ENCODE measurements around the gene BPIFB4.

BPIFB4 gene

DNA sequence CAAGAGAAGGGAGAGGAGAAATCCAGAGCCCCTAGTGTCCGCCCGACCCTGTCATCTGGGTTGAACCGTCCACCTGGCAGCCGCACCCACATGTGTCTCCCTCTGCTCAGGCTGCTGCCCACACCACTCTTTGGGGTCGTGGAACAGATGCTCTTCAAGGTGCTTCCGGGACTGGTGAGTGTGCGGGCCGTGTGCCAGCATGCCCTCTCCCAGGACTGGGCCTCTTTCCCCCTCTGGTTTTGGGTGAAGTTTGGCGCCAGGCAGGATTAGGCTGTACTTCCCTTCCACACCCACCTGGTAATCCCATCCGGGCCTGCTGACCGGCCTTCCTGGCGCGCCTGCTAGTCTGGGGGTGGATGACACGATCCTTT, 17.8 kb upstream of the BPIFB4 start:
- no peak for DNase-seq (ENCODE audit: low spot score)

DNA sequence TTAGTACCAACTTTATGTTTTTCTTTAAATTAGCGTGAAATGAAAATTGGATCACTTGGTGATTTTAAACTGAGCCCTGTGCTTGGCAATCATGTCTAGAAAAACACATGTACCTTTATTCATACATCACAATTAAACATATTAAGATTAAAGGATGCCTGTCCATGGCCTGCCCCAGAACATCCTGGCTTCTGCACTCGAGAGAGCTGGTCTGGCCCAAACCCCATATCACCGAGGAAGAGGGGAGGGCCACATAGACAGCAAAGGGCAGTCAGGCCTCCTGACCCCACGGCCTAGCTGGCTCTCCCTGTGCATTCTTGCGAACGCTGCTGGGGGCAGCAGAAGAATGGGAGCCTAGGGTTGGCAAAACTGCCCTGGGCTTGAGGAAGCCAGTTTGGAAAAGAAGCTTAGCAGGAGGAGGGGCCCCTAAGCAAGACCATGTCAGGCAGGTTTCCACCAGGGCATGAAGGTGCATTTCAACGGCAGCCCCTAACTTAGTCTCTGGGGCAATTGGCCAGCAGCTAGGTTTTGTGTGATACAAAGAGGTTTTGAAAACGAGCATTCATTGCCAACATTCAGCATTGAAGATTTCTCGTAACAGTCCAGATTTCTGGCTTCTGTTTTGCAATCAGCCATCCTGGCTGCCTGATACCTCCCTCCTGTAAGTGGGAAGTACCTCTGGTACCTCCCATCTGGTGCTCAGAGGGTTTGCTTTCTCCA, 17.2 kb upstream of the BPIFB4 start:
- no peak for DNase-seq (ENCODE audit: low spot score)

GRCh38 chr20:33062825-33063149, 16.7 kb upstream of the BPIFB4 start:
- DNase-seq (ENCODE audit: low spot score), result no peak

DNA sequence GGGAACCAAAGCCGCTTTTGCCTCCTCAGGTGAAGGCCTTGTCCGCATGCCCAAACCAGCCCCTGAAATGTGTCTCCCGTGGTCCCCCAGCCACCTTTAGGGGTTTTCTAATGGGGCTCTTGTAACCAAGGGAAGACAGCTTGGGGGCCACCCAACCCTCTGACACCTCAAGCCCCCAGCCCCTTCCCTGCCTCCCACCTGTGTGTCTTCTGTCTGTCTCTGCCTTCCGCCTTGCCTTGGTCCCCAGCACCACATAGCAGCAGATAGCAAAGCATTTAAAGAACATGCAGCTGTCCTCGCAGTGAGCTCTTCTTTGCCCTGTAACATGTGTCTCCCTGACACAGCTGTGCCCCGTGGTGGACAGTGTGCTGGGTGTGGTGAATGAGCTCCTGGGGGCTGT, 16.2 kb upstream of the BPIFB4 start:
- no peak for DNase-seq (ENCODE audit: low spot score)

DNA sequence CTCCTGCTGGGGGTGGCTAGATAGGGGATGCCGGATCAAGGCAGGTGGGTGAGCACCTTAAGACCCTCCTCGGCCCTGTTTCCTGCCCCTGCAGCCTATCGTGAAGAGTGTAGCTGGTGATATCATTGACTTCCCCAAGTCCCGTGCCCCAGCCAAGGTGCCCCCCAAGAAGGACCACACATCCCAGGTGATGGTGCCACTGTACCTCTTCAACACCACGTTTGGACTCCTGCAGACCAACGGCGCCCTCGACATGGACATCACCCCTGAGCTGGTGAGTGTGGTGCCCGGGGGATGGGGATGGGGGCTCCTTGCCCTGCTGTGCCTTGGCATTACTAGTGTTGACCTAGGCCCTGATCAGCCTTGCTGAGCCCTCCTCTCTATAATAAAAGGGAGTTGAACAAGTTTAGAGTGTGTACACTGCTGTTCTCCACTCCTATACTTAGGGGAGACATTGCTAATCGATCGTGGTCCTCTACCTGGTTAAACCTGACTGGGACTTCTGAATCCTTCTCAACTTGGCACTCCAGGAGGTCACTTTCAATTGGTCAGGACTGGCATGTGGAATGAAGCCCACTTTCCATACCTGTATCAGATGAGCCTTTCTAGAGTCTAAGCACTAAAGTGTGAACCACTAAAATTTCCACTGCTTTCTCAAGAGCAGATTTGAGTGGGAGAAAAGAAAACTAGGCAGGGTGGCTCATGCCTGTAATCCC, 14.7 kb upstream of the BPIFB4 start:
- DNase-seq (ENCODE audit: low spot score), result no peak

DNA sequence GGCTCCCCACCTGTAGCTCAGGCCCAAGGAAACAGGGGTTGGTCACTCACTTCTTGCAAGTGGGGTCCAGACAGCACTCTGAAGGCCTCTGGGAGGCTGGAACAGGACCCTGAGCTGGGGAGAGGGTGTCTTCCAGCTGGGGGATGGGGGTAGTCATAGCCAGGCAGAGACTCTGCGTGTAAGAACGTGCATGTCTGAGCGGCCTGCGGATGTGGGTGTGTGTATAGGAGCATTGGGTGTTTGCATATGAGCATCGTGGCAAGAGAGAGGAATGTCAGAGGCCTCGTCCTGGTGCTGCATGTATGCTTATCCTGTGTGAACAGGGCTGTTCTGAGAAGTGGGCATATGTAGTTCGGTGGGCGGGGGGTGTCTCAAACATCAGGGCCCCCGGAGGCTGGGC, 13.7 kb upstream of the BPIFB4 start:
- DNase-seq (ENCODE audit: low spot score), result no peak

GRCh38 chr20:33067806-33068205, 11.6 kb upstream of the BPIFB4 start:
- no peak for DNase-seq (ENCODE audit: low spot score)

- no peak for DNase-seq (ENCODE audit: low spot score)
Observed at GRCh38 chr20:33068251-33068939, 11.0 kb upstream of the BPIFB4 start.

DNA sequence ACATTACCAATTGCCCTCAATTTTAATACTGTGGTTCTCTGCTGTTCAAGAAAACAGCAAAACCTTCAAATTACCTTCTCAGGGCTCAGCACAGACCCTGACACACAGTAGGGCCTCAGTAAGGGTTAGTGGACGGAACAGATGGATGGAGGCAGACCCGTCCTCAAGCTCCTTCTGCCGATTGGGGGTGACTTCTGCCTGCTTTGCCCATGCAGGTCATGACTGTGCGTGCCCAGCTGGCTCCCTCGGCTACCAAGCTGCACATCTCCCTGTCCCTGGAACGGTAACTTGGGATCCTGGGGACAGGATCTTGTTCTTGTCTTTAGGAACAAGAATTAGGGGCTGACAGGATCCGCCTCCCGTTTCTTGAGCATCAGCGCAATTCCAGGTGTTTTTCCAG, 9.8 kb upstream of the BPIFB4 start:
- DNase-seq (ENCODE audit: low spot score), result no peak

DNA sequence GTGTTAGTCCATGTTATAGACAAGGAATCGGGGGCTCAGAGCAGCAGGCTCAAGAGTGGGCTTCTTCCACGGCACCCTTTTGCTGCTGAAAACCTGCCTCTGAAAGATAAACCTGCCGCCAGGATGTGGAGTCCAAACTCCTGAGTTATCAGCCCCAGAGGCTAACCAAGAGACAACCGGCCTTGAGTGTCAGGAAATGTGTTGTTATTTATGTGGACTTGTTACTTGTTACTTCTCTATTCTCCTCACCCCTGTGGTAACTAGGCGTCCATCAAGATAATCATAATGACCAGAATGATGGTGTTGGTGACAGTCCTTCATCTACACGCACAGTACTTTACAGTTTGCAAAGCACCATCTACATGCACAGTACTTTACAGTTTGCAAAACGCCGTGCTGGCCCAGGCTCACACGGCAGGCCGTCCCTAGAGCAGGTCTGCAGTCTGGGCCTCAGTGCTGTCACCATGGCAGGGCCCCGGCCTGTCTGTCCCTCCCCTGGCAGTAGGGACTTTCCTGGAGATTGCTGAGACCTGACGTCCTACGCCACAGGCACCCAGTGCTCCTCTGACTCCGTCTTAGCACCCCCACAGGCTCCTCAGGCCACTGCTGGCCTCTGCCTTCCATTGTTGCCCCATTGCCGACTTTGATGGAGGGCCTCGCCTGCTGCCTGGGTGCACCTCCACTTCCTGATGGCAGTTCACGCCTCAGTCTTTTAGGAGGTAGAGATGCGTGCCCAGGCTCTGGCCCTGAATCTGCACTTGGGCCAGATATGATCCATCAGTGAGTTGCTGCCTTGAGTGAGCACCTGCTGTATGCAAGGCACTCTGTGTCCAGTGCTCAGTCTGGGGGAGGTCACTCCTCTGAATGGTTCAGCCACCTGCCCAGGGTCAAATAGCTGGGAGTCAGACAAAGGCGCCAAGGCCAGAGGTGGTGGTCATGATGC, 9.1 kb upstream of the BPIFB4 start:
- no peak for DNase-seq (ENCODE audit: low spot score)

GRCh38 chr20:33071198-33071597, 8.2 kb upstream of the BPIFB4 start:
- no peak for DNase-seq (ENCODE audit: low spot score)

DNA sequence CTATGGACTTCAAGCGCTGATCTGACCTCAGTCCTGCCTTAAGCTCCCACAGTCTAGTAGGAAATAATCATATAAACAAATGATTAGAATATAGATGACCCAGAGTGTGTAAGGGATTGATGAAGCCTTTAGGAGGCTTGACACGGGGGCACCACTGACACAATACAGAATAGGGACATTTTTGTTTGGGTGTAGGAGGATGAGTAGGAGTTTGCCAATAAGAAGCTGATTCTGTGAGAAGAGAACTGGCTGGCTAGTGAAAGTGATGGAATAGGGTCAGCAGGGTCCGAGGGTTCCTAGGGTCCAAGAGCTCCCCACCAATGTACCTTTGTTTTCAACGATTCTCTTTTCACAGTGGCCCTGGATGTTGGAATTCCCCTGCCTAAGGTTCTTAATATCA, 7.1 kb upstream of the BPIFB4 start:
- DNase-seq (ENCODE audit: low spot score), result no peak

DNA sequence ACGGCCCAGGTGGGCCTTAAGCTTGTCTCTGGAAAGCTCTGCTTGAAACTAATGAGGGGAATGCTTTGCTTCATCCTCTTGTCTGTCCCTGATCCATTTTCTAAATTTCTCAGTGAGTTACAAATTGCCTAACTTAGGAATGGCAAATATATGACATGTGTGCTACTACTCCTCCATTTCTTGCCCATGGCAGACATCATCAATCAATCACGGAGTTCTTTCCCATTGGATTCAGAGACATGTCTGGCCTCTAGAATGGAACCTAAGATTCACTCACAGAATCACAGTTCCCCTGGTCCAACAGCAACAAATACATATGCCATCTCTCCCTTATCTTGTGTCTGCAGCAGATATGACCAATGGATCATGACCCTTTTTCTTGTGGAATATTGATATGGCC, 6.6 kb upstream of the BPIFB4 start:
- no peak for DNase-seq (ENCODE audit: low spot score)

GRCh38 chr20:33074675-33075074, 4.8 kb upstream of the BPIFB4 start:
- no peak for DNase-seq (ENCODE audit: low spot score)

DNA sequence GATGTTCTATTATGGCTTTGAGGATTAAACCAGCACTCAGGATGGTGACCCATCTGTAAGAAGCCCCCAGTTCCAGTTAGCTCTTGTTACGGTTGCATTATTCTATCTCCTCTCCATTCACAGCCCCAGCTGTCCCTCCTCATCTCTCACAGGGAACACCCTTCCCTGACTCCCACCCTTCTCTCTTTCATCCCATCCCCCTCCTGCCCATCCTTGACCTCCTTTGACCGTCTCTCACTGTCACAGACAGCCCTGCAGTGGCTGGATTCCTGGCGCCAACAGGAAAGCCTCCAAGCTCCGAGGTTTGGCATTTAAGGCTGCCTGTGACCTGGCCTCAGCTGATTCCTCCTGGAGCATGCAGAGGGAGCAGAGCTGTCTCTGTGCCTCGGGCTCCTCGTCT, 4.2 kb upstream of the BPIFB4 start:
- no peak for DNase-seq (ENCODE audit: low spot score)

DNA sequence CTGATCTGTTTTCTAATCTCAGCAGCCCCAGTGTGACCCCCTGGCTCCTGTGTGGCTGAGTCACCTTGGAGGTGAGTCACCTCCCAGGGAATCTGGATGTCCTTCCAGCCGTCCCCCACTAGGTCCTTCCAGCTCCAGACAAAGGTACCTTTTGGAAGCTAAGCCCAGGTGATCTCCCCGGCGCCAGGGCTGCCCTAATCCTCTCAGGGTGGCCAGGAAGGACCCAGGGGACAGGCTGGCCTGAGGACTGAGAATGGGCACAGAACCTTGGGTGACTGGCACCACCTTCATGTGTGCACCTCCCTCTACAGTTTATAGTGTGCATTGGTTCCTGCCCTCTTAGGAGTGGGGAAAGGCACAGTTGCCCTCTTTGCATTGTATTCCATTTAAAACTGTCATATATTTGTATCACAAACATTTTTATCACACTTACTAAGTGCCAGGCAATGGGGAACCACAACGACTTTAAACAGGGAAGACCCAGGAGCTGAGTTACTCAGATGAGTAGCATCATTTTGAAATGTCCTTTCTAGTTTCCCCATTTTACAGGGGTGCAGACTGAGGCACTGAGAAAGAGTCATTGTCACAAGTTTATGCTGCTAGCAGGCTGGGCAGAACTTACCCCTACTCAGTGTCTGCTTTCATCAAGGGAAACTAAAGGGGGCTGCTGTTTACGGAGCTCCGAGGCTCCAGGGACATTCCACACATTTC, 2.6 kb upstream of the BPIFB4 start:
- no peak for DNase-seq (ENCODE audit: low spot score)

- DNase-seq (ENCODE audit: low spot score), result no peak
Observed at GRCh38 chr20:33081411-33082154, 2.1 kb downstream of the BPIFB4 start.

DNA sequence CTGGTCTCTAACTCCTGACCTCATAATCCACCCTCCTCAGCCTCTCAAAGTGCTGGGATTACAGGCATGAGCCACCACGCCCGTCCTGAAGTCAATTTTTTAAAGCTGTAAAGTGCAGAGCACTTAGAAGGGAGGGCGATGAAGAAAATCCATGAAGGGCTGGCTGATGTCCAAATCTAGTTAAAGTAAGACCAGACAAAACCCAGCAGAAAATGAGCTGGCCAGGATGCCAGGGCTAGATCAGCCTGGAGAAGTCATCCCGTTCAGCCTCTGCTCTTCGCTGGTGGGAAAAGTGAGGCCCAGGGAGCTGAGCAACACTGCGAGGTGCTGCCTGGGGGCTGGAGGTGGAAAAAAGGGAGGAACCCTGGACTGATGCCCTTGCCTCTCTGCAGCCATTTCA, 3.1 kb downstream of the BPIFB4 start:
- DNase-seq (ENCODE audit: low spot score), result no peak

- no peak for DNase-seq (ENCODE audit: low spot score)
Observed at GRCh38 chr20:33083544-33084340, 4.3 kb downstream of the BPIFB4 start.

DNA sequence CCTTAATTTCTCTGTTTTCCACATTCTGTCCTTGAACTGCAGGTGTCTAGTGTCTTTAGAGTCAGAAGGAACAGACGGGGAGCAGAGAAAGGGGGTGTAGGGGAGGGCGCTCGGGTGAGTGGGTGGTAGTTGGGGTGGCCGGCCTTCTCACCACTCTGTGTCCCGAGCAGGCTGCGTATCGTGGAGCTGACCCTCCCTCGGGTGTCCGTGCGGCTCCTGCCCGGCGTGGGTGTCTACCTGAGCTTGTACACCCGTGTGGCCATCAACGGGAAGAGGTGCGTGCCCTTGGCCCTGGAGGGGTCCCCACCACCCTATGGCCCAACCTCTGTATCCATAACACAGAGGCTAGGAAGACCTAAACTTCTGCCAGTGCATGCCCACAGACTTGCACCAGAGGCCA, 5.3 kb downstream of the BPIFB4 start:
- DNase-seq (ENCODE audit: low spot score), result no peak
